HepG2 (cell line): ENCODE results near the gene PLIN5.

Experiments used
- CCAR2 ChIP-seq: fragments of 200-400 bp; formaldehyde crosslinking; optimal IDR thresholded peaks from 2 replicates; pipeline ENCODE3; 2018; ENCODE audit warnings: low read depth, mild to moderate bottlenecking, low read length, moderate library complexity
- DDIT3 ChIP-seq: sonication (generic); formaldehyde crosslinking; IDR thresholded peaks from 2 replicates; pipeline ENCODE4 v1.4.0; 2020; ENCODE audit warnings: mild to moderate bottlenecking, missing genetic modification reagents
- KMT2B ChIP-seq: IDR thresholded peaks from 2 replicates; pipeline ENCODE4 v1.6.1; 2016; ENCODE audit warnings: missing genetic modification reagents, missing compliant biosample characterization
- MZF1 ChIP-seq: sonication (generic); formaldehyde crosslinking; IDR thresholded peaks from 2 replicates; pipeline ENCODE4 v1.8.1; 2023; ENCODE audit warnings: mild to moderate bottlenecking, missing genetic modification reagents, borderline replicate concordance
- NFE2L1 ChIP-seq: sonication (generic); formaldehyde crosslinking; IDR thresholded peaks from 2 replicates; pipeline ENCODE4 v1.4.0; 2020; ENCODE audit warnings: missing genetic modification reagents, mild to moderate bottlenecking, borderline replicate concordance
- PHF8 ChIP-seq: sonication (generic); formaldehyde crosslinking; IDR thresholded peaks from 2 replicates; pipeline ENCODE4 v1.5.0; 2020; ENCODE audit warnings: missing genetic modification reagents
- SKI ChIP-seq: fragments of 450-650 bp; IDR thresholded peaks from one replicate; pipeline ENCODE4 v1.6.1; 2018; ENCODE audit warnings: mild to moderate bottlenecking; ENCODE audit not compliant: partially characterized antibody
- THRA ChIP-seq: sonication (generic); formaldehyde crosslinking; IDR thresholded peaks from 2 replicates; pipeline ENCODE4 v1.4.0; 2020; ENCODE audit warnings: missing genetic modification reagents, borderline replicate concordance
- ZNF274 ChIP-seq: sonication (generic); formaldehyde crosslinking; IDR thresholded peaks from 2 replicates; pipeline ENCODE4 v1.5.1; 2020; ENCODE audit warnings: mild to moderate bottlenecking, missing genetic modification reagents
- ZNF792 ChIP-seq: IDR thresholded peaks from 2 replicates; pipeline ENCODE4 v1.6.1; 2016
- TF ChIP-seq, protein P1 (sequence below): sonication (generic); formaldehyde crosslinking; IDR thresholded peaks from 2 replicates; pipeline ENCODE4 v1.5.0; 2020; ENCODE audit warnings: mild to moderate bottlenecking, missing genetic modification reagents
- TF ChIP-seq, protein P2 (sequence below): sonication (generic); formaldehyde crosslinking; IDR thresholded peaks from 2 replicates; pipeline ENCODE4 v1.5.0; 2020; ENCODE audit warnings: mild to moderate bottlenecking, missing genetic modification reagents, moderate library complexity

GRCh38 chr19:4555657-4556561 is 20.9 kb upstream of the PLIN5 start:
- TF ChIP-seq NFE2L1 (no peak), THRA (CRISPR knock-in tag) (no peak), CCAR2 (no peak), ZNF792 (no peak), SKI (no peak), MZF1 (CRISPR knock-in tag) (no peak), DDIT3 (CRISPR knock-in tag) (no peak), PHF8 (CRISPR knock-in tag) (no peak), KMT2B (CRISPR knock-in tag) (no peak), ZNF274 (CRISPR knock-in tag) (no peak)
- TF ChIP-seq, protein P1, sequence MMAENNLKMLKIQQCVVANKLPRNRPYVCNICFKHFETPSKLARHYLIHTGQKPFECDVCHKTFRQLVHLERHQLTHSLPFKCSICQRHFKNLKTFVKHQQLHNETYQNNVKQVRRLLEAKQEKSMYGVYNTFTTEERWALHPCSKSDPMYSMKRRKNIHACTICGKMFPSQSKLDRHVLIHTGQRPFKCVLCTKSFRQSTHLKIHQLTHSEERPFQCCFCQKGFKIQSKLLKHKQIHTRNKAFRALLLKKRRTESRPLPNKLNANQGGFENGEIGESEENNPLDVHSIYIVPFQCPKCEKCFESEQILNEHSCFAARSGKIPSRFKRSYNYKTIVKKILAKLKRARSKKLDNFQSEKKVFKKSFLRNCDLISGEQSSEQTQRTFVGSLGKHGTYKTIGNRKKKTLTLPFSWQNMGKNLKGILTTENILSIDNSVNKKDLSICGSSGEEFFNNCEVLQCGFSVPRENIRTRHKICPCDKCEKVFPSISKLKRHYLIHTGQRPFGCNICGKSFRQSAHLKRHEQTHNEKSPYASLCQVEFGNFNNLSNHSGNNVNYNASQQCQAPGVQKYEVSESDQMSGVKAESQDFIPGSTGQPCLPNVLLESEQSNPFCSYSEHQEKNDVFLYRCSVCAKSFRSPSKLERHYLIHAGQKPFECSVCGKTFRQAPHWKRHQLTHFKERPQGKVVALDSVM (CRISPR knock-in tag): no peak
- TF ChIP-seq, protein P2, sequence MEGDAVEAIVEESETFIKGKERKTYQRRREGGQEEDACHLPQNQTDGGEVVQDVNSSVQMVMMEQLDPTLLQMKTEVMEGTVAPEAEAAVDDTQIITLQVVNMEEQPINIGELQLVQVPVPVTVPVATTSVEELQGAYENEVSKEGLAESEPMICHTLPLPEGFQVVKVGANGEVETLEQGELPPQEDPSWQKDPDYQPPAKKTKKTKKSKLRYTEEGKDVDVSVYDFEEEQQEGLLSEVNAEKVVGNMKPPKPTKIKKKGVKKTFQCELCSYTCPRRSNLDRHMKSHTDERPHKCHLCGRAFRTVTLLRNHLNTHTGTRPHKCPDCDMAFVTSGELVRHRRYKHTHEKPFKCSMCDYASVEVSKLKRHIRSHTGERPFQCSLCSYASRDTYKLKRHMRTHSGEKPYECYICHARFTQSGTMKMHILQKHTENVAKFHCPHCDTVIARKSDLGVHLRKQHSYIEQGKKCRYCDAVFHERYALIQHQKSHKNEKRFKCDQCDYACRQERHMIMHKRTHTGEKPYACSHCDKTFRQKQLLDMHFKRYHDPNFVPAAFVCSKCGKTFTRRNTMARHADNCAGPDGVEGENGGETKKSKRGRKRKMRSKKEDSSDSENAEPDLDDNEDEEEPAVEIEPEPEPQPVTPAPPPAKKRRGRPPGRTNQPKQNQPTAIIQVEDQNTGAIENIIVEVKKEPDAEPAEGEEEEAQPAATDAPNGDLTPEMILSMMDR (CRISPR knock-in tag): no peak
